ENCODE results near the gene FOXN1. TPM values are rescaled to one million over a fixed set of nuclear protein-coding genes. Genes with fewer than 3 reads are reported as not detected.

The FOXN1 gene
- total RNA-seq, 1 experiment from 2014 or later = not detected

- ChIA-PET POLR2A (no interaction called here), CTCF (no interaction called here)
- Mint-ChIP-seq H3K27me3 (ENCODE audit: low read depth) (no peaks in the 10 kb centered on the region; the same call in 1 of the 2 replicates), H3K27ac (no peak overlapping the region), H3K36me3 (no peaks in the 10 kb centered on the region), H3K4me1 (peaks cover 14% of the 10 kb centered on the region), H3K4me3 (no peak overlapping the region), H3K9me3 (no peaks in the 10 kb centered on the region)
- ATAC-seq = no peak
- DNase-seq (ENCODE audit: low spot score) = no peak
- no peak for TF ChIP-seq HMGA2 (CRISPR knock-in tag; IDR thresholded peaks at IDR 0.05)
- no peak for TF ChIP-seq ZNF219 (CRISPR knock-in tag; IDR thresholded peaks at IDR 0.05; ENCODE audit: borderline replicate concordance)
- no peak for TF ChIP-seq NR3C1 (CRISPR knock-in tag; conservative IDR thresholded peaks at IDR 0.05; ENCODE audit: low read depth)
- TF ChIP-seq ZBTB21 (CRISPR knock-in tag; IDR thresholded peaks at IDR 0.05; ENCODE audit: borderline replicate concordance) = no peak
- no peak for TF ChIP-seq JAZF1 (CRISPR knock-in tag; IDR thresholded peaks at IDR 0.05)
- no peak for TF ChIP-seq NFYB (CRISPR knock-in tag; conservative IDR thresholded peaks at IDR 0.05; ENCODE audit: low read depth)
- TF ChIP-seq MXD4 (CRISPR knock-in tag; IDR thresholded peaks at IDR 0.05; ENCODE audit: borderline replicate concordance) = no peak
- no peak for TF ChIP-seq NFE2L1 (CRISPR knock-in tag; IDR thresholded peaks at IDR 0.05)
- TF ChIP-seq FOXP1 (CRISPR knock-in tag; IDR thresholded peaks at IDR 0.05; ENCODE audit: borderline replicate concordance) = no peak
- TF ChIP-seq TEAD1 (CRISPR knock-in tag; IDR thresholded peaks at IDR 0.05) = no peak
Measured at GRCh38 chr17:28477928-28478327, 28.2 kb upstream of the FOXN1 start.

- Mint-ChIP-seq H3K9me3 (no peaks in the 10 kb centered on the region), H3K27me3 (ENCODE audit: low read depth) (no peaks in the 10 kb centered on the region), H3K36me3 (no peaks in the 10 kb centered on the region), H3K4me3 (no peak overlapping the region), H3K27ac (no peak overlapping the region), H3K4me1 (peaks cover 13% of the 10 kb centered on the region)
- CTCF ChIA-PET = no interaction called here
- TF ChIP-seq ZNF121 (CRISPR knock-in tag; IDR thresholded peaks at IDR 0.05) = peak; percentile 58; the same call in 1 of the 2 replicates
- TF ChIP-seq ZNF317 (CRISPR knock-in tag; IDR thresholded peaks at IDR 0.05; ENCODE audit: borderline replicate concordance, low read depth) = no peak
- no peak for ATAC-seq
- no peak for DNase-seq (ENCODE audit: low spot score)
- POLR2A ChIA-PET = no interaction called here
Measured at GRCh38 chr17:28478712-28479615, 27.2 kb upstream of the FOXN1 start.

GRCh38 chr17:28480278-28480677 is 25.9 kb upstream of the FOXN1 start:
- H3K4me1 Mint-ChIP-seq = peaks cover 14% of the 10 kb centered on the region
- H3K27me3 Mint-ChIP-seq (ENCODE audit: low read depth) = no peaks in the 10 kb centered on the region
- no peaks in the 10 kb centered on the region for H3K36me3 Mint-ChIP-seq
- TF ChIP-seq CDX4 (CRISPR knock-in tag; IDR thresholded peaks at IDR 0.05; ENCODE audit: borderline replicate concordance) (no peak), ETV6 (CRISPR knock-in tag; IDR thresholded peaks at IDR 0.05) (no peak), JUN (CRISPR knock-in tag; IDR thresholded peaks at IDR 0.05) (no peak), NFATC4 (CRISPR knock-in tag; IDR thresholded peaks at IDR 0.05) (no peak), OVOL2 (CRISPR knock-in tag; IDR thresholded peaks at IDR 0.05; ENCODE audit: borderline replicate concordance) (no peak), SP1 (CRISPR knock-in tag; conservative IDR thresholded peaks at IDR 0.05) (no peak), ZNF416 (CRISPR knock-in tag; IDR thresholded peaks at IDR 0.05) (no peak), NR1H2 (CRISPR knock-in tag; IDR thresholded peaks at IDR 0.05) (no peak), ERG (CRISPR knock-in tag; IDR thresholded peaks at IDR 0.05) (no peak), NFYB (CRISPR knock-in tag; conservative IDR thresholded peaks at IDR 0.05; ENCODE audit: low read depth) (no peak), ESRRA (CRISPR knock-in tag; IDR thresholded peaks at IDR 0.05; ENCODE audit: borderline replicate concordance) (no peak), ELF4 (CRISPR knock-in tag; IDR thresholded peaks at IDR 0.05; ENCODE audit: low read depth) (no peak), CTCF (IDR thresholded peaks at IDR 0.05) (no peak), HMGXB4 (CRISPR knock-in tag; IDR thresholded peaks at IDR 0.05) (no peak), ZNF671 (CRISPR knock-in tag; IDR thresholded peaks at IDR 0.05) (no peak)
- H3K9me3 Mint-ChIP-seq = no peaks in the 10 kb centered on the region
- H3K27ac Mint-ChIP-seq = no peak overlapping the region
- CTCF ChIA-PET = interaction anchor here (1.2 to 1.5 kb wide), 2 partner anchors 54 to 64 kb away, joined by 3 to 5 read pairs; no protein-coding TSS in a partner anchor
- POLR2A ChIA-PET = no interaction called here
- DNase-seq (ENCODE audit: low spot score) (no peak), ATAC-seq (no peak)
- no peak overlapping the region for H3K4me3 Mint-ChIP-seq

Data from WTC11 (cell line).